ENCODE data around the gene PRAMEF12.

DNA sequence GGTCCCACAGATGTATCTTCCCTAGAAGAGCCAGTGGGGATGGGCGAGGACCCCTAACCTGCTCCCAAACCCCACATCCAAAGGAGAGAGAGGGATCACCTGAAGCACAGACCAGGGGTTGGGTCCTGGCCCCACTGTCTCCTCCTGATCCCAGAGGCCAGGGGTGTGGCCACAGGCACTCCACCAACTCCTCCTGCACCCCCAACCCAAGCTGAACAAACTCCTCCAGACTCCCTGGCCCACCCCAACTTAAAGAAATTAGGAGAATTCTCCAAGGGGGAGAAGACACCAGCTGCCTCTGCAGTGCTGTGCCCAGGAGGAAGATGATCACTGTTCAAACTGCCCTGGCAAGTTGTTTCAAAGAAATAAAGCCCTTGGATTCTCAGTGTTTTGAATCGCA is 4.5 kb upstream of the PRAMEF12 start:
- TF ChIP-seq POLR2AphosphoS5 (IDR thresholded peaks at IDR 0.05; ENCODE audit: low read depth, low read length), result no peak
- TF ChIP-seq TAF1 (IDR thresholded peaks at IDR 0.05; ENCODE audit: borderline replicate concordance, low read depth, low read length), result no peak

Measured in GM12892 (cell line).